NCI-H1105 treated with DMSO at 0.1 percent for 48 hours (cell line): ENCODE results near the gene KDM6B.

Source experiments
- DNase-seq: peaks from one replicate; lab custom pipeline; 2025; lab: John Stamatoyannopoulos, UW

Gene KDM6B

GRCh38 chr17:7840441-7840840 is 6.4 kb downstream of the KDM6B start:
- DNase-seq = no peak

GRCh38 chr17:7840875-7841274 is 6.9 kb downstream of the KDM6B start:
- no peak for DNase-seq

- peak; percentile 70 for DNase-seq
Measured at GRCh38 chr17:7841396-7841914, 7.4 kb downstream of the KDM6B start.

- DNase-seq = peak; percentile 91
Measured at GRCh38 chr17:7841915-7842379, 7.9 kb downstream of the KDM6B start.

- DNase-seq = peak; percentile 77
Measured at GRCh38 chr17:7842380-7843256, 8.6 kb downstream of the KDM6B start.

- peak; percentile 55 for DNase-seq
Measured at GRCh38 chr17:7843257-7843535, 9.2 kb downstream of the KDM6B start.

GRCh38 chr17:7843536-7844291 is 9.7 kb downstream of the KDM6B start:
- DNase-seq = peak; percentile 83

GRCh38 chr17:7844292-7845154 is 10.5 kb downstream of the KDM6B start:
- peak; percentile 95 for DNase-seq

GRCh38 chr17:7845359-7846062 is 11.5 kb downstream of the KDM6B start:
- no peak for DNase-seq

- no peak for DNase-seq
Measured at GRCh38 chr17:7846063-7846735, 12.2 kb downstream of the KDM6B start.

- DNase-seq = no peak
Measured at GRCh38 chr17:7846765-7847661, 13.0 kb downstream of the KDM6B start.

- DNase-seq = no peak
Measured at GRCh38 chr17:7848131-7848579, 14.1 kb downstream of the KDM6B start.

- no peak for DNase-seq
Measured at GRCh38 chr17:7848739-7849129, 14.7 kb downstream of the KDM6B start.

- no peak for DNase-seq
Measured at GRCh38 chr17:7849130-7849750, 15.2 kb downstream of the KDM6B start.

- no peak for DNase-seq
Measured at GRCh38 chr17:7849751-7850504, 15.9 kb downstream of the KDM6B start.

- DNase-seq = no peak
Measured at GRCh38 chr17:7850701-7851437, 16.9 kb downstream of the KDM6B start.

GRCh38 chr17:7851438-7852261 is 17.6 kb downstream of the KDM6B start:
- peak; percentile 97 for DNase-seq
